GM04503 (cell line): ENCODE measurements around the gene ANKRD24.
"Not testable (repeated sequence)": the region's sequence is repeated elsewhere in the genome, so short reads cannot be mapped to it uniquely, and the experiment has no call there.

Experiments
- DNase-seq: peaks from one replicate; pipeline ENCODE4 v3.0.0-alpha.2; 2012; ENCODE audit warnings: low read depth

Gene ANKRD24

DNA sequence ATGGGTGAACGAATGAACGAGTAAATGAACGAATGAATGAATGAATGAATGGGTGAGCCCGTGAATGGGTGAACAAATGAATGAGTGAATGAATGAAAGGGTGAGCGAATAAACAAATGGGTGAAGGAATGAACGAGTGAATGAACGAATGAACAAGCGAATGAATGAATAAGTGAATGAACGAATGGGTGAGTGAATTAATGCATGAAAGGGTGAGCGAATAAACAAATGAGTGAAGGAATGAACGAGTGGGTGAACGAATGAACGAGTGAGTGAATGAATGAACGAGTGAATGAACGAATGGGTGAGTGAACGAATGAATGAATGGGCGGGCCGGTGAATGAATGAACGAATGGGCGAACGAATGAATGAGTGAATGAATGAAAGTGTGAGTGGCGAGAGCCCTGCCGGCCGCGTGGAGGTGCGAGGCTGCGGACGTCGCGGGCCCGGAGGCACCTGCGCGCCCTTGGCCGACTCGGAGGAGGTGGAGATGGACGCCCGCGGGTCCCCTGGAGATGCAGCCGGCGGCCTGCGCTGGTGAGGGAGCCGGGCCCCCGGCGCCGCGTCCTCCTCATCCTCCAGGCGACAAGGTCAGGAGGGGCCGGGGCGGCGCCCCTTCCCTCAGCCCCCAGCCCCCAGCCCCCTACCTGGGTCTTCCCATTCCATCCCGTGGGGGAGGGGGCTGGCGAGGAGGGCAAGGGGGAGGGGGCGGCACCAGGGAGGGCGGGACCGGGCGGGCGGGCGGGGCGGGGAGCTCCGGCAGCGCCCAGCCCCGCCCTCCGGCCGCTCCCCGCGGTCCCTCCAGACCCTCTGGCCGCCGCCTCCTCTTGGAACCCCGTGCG lies 15.4 kb downstream of the ANKRD24 start:
- no peak for DNase-seq

DNA sequence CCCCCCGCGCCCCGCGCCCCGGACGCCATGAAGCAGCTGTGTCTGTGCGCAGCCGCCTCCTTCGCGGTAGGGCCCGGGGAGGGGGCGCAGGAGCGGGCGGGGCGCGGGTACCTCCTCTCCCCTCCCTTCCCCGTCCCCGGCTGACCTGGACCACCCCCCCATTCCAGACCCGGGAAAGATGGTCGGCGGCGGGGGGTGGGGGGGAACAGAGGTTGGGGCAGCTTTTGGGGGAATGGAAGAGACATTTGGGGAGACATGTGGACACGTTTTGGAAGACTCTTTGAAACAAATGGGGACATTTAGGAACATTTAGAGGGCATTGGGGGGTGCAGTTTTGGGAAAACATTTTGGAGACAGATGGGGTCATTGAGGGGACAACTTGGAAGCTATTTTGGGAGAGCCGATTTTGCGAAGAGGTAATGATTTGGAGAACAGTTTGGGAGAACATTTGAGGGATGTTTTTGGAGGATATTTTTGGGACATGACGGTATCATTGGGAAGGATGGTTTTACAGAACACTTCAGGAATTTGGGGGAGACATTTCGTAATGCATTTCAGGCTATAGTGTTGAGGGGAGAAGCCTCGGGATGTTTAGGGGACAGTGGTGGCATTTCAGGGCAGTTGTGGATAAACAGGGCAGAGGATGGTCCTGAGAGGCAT lies 16.1 kb downstream of the ANKRD24 start:
- no peak for DNase-seq

DNA sequence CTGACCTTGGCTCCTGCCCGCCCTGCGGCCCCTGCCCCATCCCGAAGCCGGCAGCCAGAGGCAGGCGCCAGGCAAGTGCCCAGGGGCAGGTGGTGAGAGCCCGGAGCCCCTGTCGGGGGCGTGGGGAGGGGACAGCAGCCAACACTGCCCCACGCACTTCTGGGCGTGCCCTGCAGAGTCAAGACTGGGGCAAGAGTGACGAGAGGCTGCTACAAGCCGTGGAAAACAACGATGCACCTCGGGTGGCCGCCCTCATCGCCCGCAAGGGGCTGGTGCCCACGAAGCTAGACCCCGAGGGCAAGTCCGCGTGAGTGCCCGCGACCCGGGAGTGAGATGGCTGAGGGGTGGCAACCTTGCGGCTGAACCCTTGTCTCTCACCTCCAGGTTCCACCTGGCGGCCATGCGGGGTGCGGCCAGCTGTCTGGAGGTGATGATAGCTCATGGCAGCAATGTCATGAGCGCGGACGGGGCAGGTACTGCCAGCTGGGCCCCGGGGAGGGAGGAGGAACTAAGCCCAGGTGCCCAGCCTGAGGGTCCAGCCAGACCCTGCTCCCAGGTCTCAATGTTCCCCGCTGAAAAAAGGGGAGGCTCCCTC lies 17.3 kb downstream of the ANKRD24 start:
- no peak for DNase-seq

DNA sequence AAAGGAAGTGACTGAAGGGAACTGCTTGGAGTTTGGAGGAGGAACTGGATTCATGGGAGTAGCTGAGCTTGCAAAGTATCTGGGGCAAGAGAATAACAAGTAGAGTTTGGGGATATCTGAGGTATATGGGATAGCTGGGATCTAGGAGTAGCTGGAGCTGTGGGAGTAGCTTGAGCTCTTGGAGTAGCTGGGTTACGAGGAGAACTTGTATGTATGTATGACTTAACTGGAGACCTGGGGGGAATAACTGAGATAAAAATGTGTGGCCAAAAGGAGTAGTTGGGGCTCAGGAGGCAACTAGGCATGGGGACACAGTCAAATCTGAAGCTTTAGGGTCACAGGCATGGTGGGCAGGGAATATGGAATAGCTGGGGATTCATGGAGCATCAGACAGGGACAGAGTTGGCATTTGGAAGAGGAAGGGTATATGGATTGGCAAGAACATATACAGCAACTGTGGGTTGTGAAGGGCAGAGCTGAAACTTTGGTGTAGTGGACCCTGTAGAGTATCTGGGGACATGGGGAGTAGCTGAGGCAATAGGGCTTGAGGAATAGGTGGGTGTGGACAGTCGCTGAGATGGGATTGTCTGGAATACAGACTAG lies 18.6 kb downstream of the ANKRD24 start:
- DNase-seq = no peak

DNA sequence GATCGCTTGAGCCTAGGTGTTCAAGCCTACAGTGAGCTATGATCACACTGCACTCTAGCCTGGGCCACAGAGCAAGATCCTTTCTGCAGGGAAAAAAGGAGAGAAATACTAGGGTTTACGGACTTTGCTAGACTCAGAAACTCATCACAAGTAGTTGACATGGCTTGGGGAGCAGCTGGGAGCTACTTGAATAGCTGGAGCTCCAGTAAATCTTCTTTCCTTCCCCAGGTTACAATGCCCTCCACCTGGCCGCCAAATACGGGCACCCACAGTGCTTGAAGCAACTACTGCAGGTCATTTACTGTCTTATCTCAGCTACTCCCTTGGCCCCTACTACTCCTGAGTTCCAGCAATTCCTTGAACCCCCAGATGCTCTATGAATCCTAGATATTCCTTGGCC lies 19.3 kb downstream of the ANKRD24 start:
- no peak for DNase-seq

DNA sequence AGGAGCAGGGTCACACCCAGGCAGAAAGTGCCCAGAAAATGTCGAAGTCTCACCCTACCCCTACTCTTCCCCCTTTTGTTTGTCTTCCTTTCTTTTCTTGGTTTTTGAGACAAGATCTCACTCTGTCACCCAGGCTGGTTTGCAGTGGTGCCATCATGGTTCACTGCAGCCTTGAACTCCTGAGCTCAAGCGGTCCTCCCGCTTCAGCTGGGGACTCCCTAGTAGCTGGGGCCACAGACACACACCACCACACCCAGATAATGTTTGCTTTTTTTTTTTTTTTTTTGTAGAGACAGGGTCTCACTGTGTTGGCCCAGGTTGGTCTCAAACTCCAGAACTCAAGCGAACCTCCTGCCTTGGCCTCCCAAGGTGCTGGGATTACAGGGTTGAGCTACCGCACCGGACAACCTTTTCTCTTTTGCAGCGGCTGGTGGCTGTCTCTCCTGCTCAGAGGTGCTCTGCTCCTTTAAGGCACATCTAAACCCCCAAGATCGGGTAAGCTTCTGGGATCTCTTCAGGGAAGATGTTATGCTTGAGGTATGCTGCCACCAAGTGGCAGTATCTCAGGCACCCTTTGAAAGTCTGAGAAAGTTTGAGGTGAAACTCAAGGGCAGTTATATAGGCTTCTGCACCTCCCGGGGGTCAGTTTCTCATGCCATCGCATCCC lies 24.5 kb downstream of the ANKRD24 start:
- DNase-seq = no peak

DNA sequence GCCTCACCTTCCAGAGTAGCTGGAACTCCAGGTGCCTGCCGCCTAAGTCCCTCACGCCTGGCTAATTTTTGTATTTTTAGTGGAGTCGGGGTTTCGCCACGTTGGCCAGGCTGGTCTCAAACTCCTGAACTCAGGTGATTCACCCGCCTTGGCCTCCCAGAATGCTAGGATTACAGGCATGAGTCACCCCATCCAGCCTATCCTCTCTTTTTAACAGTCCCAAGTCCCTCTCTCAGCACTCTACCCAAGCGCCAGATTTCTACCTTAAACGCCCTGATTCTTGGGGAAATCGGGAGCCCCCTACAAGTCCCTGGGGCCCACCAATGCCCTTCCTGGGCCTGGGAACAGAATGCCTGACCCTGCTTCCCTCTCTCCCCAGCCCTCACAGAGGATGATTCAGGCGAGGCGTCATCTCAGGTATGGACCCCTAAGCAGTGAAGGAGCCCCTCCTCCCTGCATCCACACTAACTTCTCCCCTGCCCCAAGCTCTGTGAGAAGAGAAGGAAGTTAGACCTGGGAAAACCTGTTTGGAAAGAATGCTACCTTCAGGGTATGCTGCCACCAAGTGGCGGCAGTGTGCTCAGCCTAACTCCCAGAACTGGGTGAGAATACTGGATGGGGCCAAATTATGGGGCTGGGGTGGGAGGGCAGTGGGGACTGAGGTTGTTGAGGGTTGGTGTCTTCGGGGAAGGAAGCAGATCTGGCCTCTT lies 26.1 kb downstream of the ANKRD24 start:
- DNase-seq = no peak

DNA sequence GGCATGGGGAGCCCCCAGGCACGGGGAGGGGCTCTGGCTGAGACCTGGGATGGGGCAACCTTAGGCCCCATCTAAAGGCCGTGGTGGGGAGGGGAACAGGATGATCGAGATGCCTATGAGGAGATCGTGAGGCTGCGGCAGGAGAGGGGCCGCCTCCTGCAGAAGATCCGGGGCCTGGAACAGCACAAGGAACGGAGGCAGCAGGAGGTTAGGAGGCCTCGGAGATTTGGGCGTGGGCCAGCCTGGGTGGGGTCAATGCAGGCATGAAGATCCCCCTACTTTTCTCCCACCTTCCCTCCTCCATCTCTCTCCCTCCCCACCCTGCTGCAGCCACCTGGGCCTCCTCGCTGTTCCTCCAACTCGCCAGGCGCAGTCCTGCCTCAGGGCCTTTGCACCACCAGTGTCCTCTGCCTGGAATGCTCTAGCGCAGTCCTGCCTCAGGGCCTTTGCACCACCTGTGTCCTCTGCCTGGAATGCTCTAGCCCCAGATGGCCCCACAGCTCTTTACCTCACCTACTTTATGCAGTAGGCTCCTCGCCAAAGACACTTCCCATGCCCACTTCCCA lies 27.8 kb downstream of the ANKRD24 start:
- DNase-seq = no peak

DNA sequence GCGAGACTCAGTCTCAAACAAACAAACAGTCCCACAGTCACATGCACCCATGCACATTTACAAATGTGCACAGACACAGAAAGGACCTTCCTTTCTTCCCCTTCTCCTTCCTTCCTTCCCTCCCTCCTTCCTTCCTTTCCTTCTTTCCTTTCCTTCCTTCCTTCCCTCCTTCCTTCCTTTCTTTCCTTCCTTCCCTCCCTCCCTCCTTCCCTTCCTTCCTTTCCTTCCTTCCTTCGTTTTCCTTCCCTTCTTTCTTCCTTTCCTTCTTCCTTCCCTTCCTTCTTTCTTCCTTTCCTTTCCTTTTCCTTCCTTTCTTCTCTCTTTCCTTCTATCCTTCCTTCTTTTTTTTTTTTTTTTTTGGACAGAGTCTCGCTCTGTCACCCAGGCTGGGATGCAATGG lies 30.6 kb downstream of the ANKRD24 start:
- DNase-seq = no peak

DNA sequence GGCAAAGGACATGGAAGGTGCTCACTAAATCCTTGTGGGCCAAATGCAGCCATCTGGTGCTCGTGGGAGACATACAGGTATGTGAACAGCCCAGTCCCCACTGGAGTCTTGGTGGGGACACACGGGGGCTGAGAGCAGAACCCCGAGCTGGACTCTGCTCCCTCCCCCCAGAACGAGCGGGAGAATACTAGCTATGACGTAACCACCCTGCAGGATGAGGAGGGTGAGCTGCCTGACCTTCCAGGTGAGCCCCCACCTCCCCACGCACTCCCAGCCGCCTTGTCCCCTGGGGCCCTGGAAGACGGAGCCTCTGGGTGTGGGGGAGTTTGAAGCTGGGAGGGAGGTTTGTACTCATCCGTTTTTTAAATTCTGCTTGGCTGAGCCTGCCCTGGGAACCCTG lies 33.3 kb downstream of the ANKRD24 start:
- DNase-seq = no peak

DNA sequence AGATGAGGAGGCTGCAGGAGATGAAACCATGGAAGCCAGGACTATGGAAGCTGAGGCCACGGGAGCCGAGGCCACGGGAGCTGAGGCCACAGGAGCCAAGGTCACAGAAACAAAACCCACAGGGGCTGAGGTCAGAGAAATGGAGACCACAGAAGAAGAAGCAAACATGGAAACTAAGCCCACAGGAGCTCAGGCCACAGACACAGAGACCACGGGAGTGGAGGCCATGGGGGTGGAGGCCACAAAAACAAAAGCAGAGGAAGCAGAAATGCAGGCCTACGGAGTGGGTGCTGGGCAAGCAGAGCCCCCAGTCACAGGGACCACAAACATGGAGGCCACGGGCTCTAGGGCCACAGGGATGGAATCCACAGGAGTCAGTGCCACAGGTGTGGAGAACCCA lies 34.4 kb downstream of the ANKRD24 start:
- no peak for DNase-seq

DNA sequence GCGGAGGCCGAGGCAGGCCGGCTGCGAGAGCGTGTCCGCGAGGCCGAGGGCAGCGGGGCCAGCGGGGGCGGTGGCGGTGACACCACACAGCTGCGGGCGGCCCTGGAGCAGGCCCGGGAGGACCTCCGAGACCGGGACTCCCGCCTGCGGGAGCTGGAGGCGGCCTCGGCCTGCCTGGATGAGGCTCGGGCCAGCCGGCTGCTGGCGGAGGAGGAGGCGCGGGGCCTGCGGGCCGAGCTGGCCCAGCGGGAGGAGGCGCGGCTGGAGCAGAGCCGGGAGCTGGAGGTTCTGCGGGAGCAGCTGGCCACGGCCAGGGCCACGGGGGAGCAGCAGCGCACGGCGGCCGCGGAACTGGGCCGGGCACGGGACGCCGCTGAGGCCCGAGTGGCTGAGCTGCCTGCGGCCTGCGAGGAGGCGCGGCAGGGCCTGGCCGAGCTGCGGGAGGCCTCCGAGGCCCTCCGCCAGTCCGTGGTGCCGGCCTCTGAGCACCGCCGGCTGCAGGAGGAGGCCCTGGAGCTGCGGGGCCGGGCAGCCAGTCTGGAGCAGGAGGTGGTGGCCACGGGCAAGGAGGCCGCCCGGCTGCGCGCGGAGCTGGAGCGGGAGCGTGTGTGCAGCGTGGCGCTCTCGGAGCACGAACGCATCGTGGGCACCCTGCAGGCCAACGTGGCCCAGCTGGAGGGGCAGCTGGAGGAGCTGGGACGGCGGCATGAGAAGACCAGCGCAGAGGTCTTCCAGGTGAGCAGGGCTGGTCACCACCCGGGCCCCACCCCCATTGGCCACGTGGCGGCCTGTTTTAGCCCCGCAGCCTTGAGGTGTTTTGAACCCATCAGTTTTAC lies 35.2 kb downstream of the ANKRD24 start:
- DNase-seq = no peak

DNA sequence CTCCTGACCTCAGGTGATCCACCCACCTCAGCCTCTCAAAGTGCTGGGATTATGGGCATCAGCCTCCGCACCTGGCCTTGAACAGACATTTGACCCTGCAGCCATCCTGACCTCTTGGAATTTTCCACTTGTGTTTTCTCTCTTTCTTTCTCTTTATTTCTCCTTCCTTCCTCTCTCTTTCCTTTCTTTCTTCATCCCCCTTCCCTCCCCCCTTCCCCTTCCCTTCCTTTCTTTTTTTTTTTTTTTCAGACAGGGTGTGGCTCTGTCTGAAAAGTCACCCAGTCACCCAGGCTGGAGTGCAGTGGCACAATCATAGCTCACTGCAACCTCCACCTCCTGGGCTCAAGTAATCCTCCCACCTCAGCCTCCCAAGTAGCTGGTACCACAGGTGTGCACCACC lies 36.0 kb downstream of the ANKRD24 start:
- DNase-seq = not testable (repeated sequence)

DNA sequence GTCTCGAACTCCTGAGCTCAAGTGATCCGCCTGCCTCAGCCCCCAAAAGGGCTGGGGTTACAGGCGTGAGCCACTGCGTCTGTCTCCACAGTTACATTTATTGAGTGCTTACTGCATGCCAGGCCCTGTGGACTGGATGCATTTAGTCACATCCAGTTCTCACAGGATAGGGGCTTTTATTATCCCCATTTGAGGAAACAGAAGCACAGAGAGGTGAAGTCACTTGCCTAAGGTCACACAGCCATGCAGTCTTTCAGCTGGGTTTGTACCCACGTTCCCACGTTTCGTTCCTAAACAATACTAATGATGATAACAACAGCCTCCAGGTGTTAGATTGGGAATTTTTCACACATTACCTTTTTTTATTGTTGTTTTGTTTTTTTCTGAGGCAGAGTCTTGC lies 37.7 kb downstream of the ANKRD24 start:
- no peak for DNase-seq

DNA sequence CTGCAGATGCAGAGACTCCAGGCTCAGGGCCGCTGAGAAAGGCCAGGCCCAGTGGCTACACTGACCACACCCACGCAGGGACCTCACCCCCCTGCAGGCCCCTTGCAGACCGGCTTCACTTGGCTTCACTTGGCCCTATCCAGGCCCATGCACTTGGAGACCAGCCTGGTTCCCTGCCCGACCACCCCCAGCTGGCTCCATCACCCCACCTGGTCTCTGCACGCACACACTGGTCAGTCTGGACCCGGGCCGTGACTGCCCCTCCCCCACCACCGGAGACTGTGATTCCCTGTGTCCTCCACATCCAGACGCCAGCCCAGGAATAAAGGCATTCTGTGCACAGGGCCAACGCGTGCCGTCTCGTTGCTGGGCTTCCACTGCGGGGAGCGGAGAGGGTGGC lies 42.0 kb downstream of the ANKRD24 start:
- DNase-seq = no peak

DNA sequence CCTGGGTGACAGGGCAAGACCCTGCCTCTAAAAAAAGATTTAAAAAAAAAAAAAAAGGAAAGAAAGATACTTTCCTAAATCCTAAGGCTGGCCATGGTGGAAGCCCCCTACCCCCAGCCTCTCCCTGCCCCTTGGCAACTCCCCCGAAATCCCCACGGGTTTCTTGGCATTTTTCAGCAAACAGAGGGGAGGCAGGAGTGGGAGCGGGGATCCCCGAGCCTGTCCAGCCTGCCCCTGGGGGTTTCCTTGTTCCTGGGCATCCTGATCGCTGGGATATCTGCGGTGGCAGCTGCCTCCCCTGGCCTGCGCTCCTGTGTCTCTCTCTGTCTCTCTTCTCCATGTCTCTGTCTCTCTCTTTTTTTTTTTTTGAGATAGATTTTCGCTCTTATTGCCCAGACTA lies 43.4 kb downstream of the ANKRD24 start:
- no peak for DNase-seq

DNA sequence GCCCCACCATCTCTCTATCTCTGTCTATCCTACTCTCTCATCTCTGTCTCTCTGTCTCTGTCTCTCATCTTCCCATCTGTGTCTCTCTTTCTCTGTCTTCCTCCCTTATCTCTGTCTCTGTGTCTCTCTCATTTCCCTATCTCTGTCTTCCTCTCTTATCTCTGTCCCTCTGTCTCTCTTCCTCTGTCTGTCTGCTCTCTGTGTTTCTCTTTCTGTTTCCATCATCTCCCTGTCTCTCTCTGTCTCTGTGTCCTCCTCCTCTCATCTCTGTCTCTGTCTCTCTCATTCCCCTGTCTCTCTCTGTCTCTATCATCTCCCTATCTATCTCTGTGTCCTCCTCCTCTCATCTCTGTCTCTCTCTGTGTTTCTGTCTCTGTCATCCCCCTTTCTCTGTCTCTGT lies 45.3 kb downstream of the ANKRD24 start:
- no peak for DNase-seq

DNA sequence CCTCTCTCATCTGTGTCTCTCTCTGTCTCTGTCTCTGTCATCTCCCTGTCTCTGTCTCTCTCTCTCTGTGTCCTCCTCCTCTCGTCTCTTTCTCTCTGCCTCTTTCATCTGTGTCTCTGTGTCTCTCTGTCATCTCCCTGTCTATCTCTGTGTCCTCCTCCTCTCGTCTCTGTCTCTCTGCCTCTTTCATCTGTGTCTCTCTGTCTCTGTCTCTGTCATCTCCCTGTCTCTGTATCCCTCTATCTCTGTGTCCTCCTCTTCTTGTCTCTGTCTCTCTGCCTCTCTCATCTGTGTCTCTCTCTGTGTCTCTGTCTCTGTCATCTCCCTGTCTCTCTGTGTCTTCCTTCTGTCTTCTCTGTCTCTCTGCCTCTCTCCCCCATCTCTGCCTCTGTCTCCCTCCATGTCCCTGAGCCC lies 46.3 kb downstream of the ANKRD24 start:
- DNase-seq = no peak

DNA sequence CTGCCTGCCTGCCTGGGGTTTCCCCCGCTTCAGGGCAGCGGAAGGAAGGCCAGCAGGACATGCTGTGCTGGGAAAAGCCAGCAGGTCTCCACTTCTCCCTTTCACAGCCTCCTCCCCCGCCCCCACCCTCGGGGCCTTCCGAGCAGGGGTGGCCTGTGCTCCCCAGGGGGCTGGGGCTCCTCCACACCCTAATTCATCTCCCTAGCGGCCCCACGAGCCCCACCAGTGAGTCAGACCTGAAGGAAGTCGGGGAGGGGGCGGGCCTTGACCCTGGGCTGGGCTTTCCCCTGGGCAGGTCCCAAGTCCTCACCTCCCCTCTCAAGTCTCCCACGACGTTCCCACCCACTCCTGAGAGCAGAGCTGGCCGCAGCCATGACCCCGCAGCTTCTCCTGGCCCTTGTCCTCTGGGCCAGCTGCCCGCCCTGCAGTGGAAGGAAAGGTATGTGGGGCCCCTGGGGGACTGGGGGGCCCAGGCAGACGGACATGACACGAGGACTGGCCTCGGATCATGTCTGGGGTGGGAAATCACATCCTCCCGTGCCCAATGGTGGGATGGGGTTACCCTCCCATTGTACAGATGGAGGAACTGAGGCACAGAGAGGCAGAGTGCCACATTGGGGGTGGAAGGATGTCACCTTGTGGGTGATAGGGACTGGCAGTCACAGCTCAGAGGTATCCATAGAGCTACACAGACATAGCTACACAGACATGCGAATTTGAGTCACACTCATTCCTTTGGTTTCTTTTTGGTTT lies 46.9 kb downstream of the ANKRD24 start, which contains the start of gene EBI3:
Gene EBI3 (plus strand): TSS at position 345 of the 753 bp plus-strand sequence. CDS start 28 bp downstream, at position 373.
- DNase-seq = no peak

DNA sequence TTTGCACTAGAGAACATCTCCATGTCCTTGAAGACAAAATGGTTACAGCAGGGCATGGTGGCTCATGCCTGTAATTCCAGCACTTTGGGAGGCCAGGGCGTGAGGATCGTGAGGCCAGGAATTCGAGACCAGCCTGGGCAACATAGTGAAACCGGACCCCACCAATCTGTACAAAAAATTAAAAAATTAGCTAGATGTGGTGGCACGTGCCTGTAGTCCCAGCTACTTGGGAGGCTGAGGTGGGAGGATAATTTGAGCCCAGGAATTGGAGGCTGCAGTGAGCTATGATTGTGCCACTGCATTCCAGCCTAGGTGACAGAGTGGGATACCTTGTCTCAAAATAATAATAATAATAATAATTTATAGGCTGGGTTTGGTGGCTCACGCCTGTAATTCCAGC lies 47.7 kb downstream of the ANKRD24 start:
- DNase-seq = not testable (repeated sequence)
